OCI-LY1 (cell line): ENCODE data around the gene PRKAG3.

Experiments used
- H2AFZ ChIP-seq: fragments of 200-600 bp; sonication (generic), shearing (Covaris generic); 2 replicates; pipeline ENCODE4 v1.6.0; 2014; ENCODE audit warnings: antibody characterized with exemption, mild to moderate bottlenecking, low read length
- H3F3A ChIP-seq: fragments of 200-600 bp; sonication (generic), shearing (Covaris generic); 2 replicates; pipeline ENCODE4 v1.6.0; 2014; ENCODE audit warnings: mild to moderate bottlenecking, antibody characterized with exemption, low read length, moderate library complexity; ENCODE audit not compliant: insufficient read depth
- H3K27ac ChIP-seq: fragments of 200-600 bp; sonication (generic); 2 replicates; pipeline ENCODE4 v1.5.1; 2014; ENCODE audit warnings: low read length, mixed run types, mild to moderate bottlenecking, low read depth; ENCODE audit not compliant: poor library complexity, severe bottlenecking
- H3K27me3 ChIP-seq: fragments of 200-600 bp; sonication (generic); 2 replicates; pipeline ENCODE4 v1.6.0; 2014; ENCODE audit warnings: antibody characterized with exemption, mild to moderate bottlenecking, low read length, moderate library complexity; ENCODE audit not compliant: insufficient read depth
- H3K36me3 ChIP-seq: fragments of 200-600 bp; sonication (generic); 2 replicates; pipeline ENCODE4 v1.6.1; 2014; ENCODE audit warnings: mild to moderate bottlenecking, antibody characterized with exemption, low read length, moderate library complexity, mixed read lengths; ENCODE audit not compliant: insufficient read depth
- H3K4me1 ChIP-seq: fragments of 200-600 bp; sonication (generic); 2 replicates; pipeline ENCODE4 v1.5.1; 2014; ENCODE audit warnings: mild to moderate bottlenecking, low read length, moderate library complexity; ENCODE audit not compliant: insufficient read depth, severe bottlenecking
- H3K4me2 ChIP-seq: fragments of 200-600 bp; sonication (generic), shearing (Covaris generic); 2 replicates; pipeline ENCODE4 v1.6.1; 2014; ENCODE audit warnings: low read length
- H3K4me3 ChIP-seq: fragments of 200-600 bp; sonication (generic); 2 replicates; pipeline ENCODE4 v1.5.1; 2014; ENCODE audit warnings: low read length, low read depth, mild to moderate bottlenecking, mixed read lengths; ENCODE audit not compliant: poor library complexity, severe bottlenecking
- H3K79me2 ChIP-seq: fragments of 200-600 bp; shearing (Covaris generic); 2 replicates; pipeline ENCODE4 v1.6.1; 2016; ENCODE audit warnings: mixed run types, low read length, mixed read lengths; ENCODE audit not compliant: insufficient read depth
- H3K9ac ChIP-seq: fragments of 200-600 bp; sonication (generic), shearing (Covaris generic); 2 replicates; pipeline ENCODE4 v1.6.1; 2014; ENCODE audit warnings: mild to moderate bottlenecking, low read length, mixed read lengths
- H3K9me2 ChIP-seq: fragments of 200-600 bp; sonication (generic), shearing (Covaris generic); 2 replicates; pipeline ENCODE4 v1.6.1; 2014; ENCODE audit warnings: low read depth, mild to moderate bottlenecking, low read length, mixed read lengths
- H3K9me3 ChIP-seq: fragments of 200-600 bp; shearing (Covaris generic); 2 replicates; pipeline ENCODE4 v1.6.1; 2014; ENCODE audit warnings: low read length, mixed read lengths
- H4K20me1 ChIP-seq: fragments of 200-600 bp; sonication (generic), shearing (Covaris generic); 2 replicates; pipeline ENCODE4 v1.6.0; 2016; ENCODE audit warnings: mild to moderate bottlenecking, low read length; ENCODE audit not compliant: insufficient read depth
- EZH2 ChIP-seq: fragments of 200-600 bp; sonication (generic), shearing (Covaris generic); IDR thresholded peaks from 2 replicates; pipeline ENCODE4 v1.8.0; 2017; ENCODE audit warnings: borderline replicate concordance, mixed run types, mild to moderate bottlenecking, antibody characterized with exemption, low read length, moderate library complexity, mixed read lengths
- TF ChIP-seq, protein P1 (sequence below): fragments of 200-600 bp; sonication (generic), shearing (Covaris generic); IDR thresholded peaks from 2 replicates; pipeline ENCODE4 v1.5.1; 2017; ENCODE audit warnings: mild to moderate bottlenecking, antibody characterized with exemption, low read length, moderate library complexity, mixed read lengths

The PRKAG3 gene

DNA sequence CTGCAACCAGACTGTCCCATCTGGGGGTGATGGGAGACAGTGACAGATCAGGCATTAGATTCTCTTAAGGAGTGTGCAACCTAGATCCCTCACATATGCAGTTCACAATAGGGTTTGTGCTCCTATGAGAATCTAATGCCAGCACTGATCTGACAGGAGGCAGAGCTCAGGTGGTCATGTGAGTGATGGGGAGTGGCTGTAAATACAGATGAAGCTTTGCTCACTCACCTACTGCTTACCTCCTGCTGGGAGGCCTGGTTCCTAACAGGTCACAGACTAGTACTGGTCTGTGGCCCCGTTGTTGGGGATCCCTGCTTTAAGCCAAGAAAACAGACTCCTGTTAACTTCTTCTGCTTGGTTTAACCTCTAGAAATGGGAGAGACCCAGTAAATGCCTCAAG lies 46.5 kb downstream of the PRKAG3 start:
- H3K36me3 ChIP-seq: no peaks in the 10 kb centered on the region
- H3K27me3 ChIP-seq: no peaks in the 10 kb centered on the region; the same call in 1 of the 2 replicates
- no peaks in the 10 kb centered on the region for H4K20me1 ChIP-seq
- no peak overlapping the region for H3K9ac ChIP-seq
- H3K9me2 ChIP-seq: no peaks in the 10 kb centered on the region
- H3K4me3 ChIP-seq: no peak overlapping the region
- no peak overlapping the region for H3K4me2 ChIP-seq
- H3K9me3 ChIP-seq: no peaks in the 10 kb centered on the region
- H3K79me2 ChIP-seq: no peaks in the 10 kb centered on the region
- no peaks in the 10 kb centered on the region for H3F3A ChIP-seq
- TF ChIP-seq, protein P1, sequence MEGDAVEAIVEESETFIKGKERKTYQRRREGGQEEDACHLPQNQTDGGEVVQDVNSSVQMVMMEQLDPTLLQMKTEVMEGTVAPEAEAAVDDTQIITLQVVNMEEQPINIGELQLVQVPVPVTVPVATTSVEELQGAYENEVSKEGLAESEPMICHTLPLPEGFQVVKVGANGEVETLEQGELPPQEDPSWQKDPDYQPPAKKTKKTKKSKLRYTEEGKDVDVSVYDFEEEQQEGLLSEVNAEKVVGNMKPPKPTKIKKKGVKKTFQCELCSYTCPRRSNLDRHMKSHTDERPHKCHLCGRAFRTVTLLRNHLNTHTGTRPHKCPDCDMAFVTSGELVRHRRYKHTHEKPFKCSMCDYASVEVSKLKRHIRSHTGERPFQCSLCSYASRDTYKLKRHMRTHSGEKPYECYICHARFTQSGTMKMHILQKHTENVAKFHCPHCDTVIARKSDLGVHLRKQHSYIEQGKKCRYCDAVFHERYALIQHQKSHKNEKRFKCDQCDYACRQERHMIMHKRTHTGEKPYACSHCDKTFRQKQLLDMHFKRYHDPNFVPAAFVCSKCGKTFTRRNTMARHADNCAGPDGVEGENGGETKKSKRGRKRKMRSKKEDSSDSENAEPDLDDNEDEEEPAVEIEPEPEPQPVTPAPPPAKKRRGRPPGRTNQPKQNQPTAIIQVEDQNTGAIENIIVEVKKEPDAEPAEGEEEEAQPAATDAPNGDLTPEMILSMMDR: no peak
- TF ChIP-seq EZH2: no peak
- H3K4me1 ChIP-seq: no peaks in the 10 kb centered on the region
- H3K27ac ChIP-seq: no peak overlapping the region
- no peak overlapping the region for H2AFZ ChIP-seq

DNA sequence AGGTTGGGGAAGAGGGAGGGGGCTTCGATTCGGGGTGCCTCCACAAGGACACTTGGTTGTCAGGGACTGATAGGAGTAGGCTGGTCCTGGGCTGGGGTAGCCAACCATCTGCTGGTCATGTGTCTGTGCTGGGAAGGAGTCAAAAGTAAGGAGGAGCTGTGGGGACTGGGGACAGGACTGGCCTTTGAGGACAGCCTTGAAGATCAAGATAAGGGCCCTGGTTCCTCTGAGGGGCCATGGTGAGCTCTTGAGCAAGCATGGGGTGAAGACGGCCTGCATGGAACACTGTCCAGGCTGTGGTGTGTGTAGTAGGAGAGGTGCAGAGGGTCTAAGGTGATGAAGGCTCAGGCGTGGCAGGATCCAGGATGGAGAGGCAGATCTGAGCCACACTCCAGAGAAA lies 47.9 kb downstream of the PRKAG3 start:
- H3K9me3 ChIP-seq: no peaks in the 10 kb centered on the region
- no peaks in the 10 kb centered on the region for H3K4me1 ChIP-seq
- H3K27ac ChIP-seq: no peak overlapping the region
- H3K9ac ChIP-seq: no peak overlapping the region
- H3K27me3 ChIP-seq: no peaks in the 10 kb centered on the region; the same call in 1 of the 2 replicates
- H3F3A ChIP-seq: no peaks in the 10 kb centered on the region
- no peaks in the 10 kb centered on the region for H3K9me2 ChIP-seq
- no peak overlapping the region for H3K4me2 ChIP-seq
- no peak overlapping the region for H3K4me3 ChIP-seq
- TF ChIP-seq, protein P1: no peak
- no peak for TF ChIP-seq EZH2
- H3K79me2 ChIP-seq: no peaks in the 10 kb centered on the region
- H2AFZ ChIP-seq: no peak overlapping the region
- H3K36me3 ChIP-seq: no peaks in the 10 kb centered on the region
- H4K20me1 ChIP-seq: no peaks in the 10 kb centered on the region

DNA sequence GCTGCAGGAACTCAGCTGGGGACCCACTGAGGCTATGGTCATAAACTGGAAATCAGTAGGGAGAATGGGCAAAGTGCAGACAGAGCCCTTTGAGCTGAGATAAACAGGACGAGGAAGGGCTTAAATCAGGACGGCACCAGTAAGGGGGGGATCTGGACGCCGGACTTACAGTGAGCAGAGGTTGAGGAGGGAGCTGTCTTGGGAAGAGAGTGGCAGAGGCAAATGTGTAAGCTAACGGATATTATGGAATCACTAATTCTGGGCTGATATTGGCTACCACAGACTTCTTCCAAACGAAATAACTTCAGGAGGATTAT lies 49.1 kb downstream of the PRKAG3 start:
- Histone ChIP-seq H3K9ac (no peak overlapping the region), H3K79me2 (no peaks in the 10 kb centered on the region), H3K4me1 (no peaks in the 10 kb centered on the region), H3K36me3 (no peaks in the 10 kb centered on the region), H3K9me3 (no peaks in the 10 kb centered on the region), H3K4me3 (no peak overlapping the region), H4K20me1 (no peaks in the 10 kb centered on the region), H3K27ac (no peak overlapping the region), H3K4me2 (no peak overlapping the region), H3F3A (no peaks in the 10 kb centered on the region), H3K27me3 (no peaks in the 10 kb centered on the region; the same call in 1 of the 2 replicates), H2AFZ (no peak overlapping the region), H3K9me2 (no peaks in the 10 kb centered on the region)
- TF ChIP-seq, protein P1: no peak
- TF ChIP-seq EZH2: no peak
